Esophagus mucosa (tissue), 1 donor: ENCODE data around the gene FTSJ1. TPM values are rescaled to one million over a fixed set of nuclear protein-coding genes. Genes with fewer than 3 reads are reported as not detected.
"Not testable (repeated sequence)": the region's sequence is repeated elsewhere in the genome, so short reads cannot be mapped to it uniquely, and the experiment has no call there.

Experiments used
- ATAC-seq: fragments of 200-7000 bp; cut with Tn5 transposase; one replicate; pipeline ENCODE4 v1.9.1; 2020
- total RNA-seq: library from RNA; stranded (reverse); gene quantifications from one replicate; pipeline ENCODE4 v1.2.4, GENCODE V29; 2023
- donor health status: DM: yes; HTN: yes; CAD: no.

FTSJ1 gene, protein sequence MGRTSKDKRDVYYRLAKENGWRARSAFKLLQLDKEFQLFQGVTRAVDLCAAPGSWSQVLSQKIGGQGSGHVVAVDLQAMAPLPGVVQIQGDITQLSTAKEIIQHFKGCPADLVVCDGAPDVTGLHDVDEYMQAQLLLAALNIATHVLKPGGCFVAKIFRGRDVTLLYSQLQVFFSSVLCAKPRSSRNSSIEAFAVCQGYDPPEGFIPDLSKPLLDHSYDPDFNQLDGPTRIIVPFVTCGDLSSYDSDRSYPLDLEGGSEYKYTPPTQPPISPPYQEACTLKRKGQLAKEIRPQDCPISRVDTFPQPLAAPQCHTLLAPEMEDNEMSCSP
- total RNA-seq, result 33.8 TPM

- ATAC-seq, result peak; percentile 92
These were observed at the start of gene FTSJ1 for GRCh38 chrX:48475774-48476577. Gene FTSJ1 (plus strand): TSS chrX:48476199. CDS start chrX:48478048, 1,849 bp downstream.

- ATAC-seq, result peak; percentile 55
These were observed 48.8 kb upstream of the FTSJ1 start for GRCh38 chrX:48427027-48427716.

DNA sequence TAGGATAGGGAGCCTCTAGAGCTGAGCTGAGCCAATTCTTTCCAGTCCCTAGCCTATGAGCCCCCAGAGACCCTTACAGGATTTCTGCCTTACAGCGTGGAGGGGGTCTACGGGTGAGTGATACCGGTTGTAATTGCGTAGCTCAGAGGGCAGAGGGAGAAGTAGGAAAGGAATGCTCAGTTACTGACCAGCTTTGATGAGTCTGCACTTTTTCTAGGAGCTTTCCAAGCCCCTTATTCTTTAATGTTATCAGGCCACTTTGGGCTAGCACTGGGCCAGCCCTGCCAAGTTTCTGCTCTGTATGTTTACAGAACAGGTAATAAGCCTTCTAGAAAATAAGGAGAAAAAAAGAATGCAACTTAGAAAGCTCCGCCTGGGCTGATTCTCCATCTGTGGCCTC is 46.4 kb upstream of the FTSJ1 start:
- ATAC-seq, result not testable (repeated sequence)

GRCh38 chrX:48430166-48430565 is 45.8 kb upstream of the FTSJ1 start:
- ATAC-seq, result not testable (repeated sequence)

- not testable (repeated sequence) for ATAC-seq
These were observed 42.3 kb upstream of the FTSJ1 start for GRCh38 chrX:48433713-48434112.

- not testable (repeated sequence) for ATAC-seq
These were observed 28.8 kb upstream of the FTSJ1 start for GRCh38 chrX:48447201-48447600.

DNA sequence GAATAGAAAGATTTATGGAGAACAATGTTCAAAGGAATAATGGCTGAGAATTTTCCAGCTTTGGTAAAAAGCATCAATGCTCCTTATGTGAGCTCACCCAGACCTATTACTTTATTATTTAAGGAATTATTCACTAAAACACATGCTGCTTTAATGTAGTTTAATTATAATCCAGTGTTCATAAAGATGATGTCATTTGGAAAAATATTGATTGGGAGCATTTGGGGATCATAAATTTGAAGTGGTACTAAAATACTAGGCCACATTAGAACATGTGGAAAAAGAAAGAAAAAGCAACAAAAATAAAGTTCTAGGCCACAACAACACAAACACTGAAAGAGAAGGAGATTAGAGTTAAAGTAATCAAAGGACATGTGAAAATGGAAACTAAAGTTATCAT is 25.9 kb upstream of the FTSJ1 start:
- ATAC-seq, result no peak

- ATAC-seq, result no peak
These were observed 24.3 kb upstream of the FTSJ1 start for GRCh38 chrX:48451708-48452107.

GRCh38 chrX:48456628-48457331 is 19.2 kb upstream of the FTSJ1 start:
- ATAC-seq, result no peak

DNA sequence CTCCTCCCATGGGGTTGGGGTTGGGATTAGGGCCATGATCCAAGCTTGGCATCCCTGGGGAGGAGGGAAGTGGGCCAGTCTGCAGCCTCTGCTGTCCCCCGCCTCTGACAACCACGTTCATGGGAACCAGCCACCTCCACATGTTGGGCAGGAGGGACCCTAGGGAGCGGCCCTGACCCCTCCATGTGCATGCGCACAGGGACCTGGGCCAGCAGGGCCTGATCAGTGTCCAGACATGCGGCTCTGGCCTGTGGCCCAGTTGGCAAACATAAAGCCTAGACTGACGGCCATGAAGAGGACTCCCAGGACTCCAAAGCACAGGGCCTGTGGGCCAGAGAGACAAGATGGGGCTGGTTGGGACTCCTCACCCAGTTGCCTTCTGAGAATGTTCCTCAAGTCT is 17.3 kb upstream of the FTSJ1 start:
- ATAC-seq, result no peak

DNA sequence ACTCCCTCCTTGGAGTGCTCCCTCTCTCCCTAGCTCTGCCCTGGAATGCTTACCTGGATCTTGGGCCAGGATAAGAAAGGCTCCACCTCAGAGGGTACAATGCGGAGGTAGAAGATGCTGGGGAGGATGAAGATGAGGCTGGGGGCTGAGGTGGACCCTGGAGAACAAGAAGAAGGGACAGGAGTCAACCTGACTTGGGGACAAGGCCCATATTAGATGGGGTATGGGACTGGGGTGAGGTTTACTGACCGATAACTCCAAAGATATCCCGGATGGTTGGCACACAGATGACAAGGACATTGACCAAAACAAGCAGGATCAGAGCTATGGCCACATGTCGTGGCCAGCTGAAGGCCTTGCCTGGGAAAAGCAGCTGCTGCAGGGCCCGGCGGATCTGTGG is 16.5 kb upstream of the FTSJ1 start:
- ATAC-seq, result no peak

DNA sequence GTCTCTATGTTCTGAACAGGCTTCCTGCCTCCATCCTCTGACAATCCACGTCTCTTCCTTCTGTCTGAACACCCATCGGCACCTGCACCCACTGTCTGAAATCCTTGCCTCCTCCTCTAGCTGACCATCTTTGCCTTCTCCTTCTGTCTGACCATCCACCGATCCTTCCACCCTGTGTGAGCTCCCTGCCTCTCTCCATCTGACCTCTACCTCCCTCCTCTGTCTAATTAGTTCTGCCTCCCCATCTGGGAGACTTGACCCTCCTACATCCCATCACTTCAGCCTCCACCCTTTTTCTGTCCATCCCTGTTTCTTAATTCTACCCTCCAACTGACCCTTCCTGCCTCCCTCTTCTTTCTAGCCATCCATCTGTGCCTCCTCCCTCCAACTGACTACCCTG is 16.0 kb upstream of the FTSJ1 start:
- no peak for ATAC-seq

DNA sequence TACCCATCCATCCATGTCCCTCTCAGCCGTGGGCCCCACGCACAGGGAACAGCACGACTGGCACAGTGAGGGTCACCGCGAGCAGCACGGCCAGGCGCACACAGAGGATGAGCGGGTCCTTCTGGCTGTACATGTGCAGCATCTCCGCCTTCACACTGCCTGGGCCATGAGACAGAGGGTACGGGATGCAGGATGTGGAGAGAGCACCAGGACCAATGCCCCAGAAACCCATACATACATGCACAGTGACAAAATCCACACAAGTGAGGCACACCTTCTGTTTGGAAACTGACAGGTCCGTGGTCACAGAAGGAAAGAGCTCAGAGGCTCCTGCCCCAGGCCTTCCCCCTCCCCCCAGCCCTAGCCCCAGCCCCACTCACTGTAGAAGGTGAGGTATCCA is 15.4 kb upstream of the FTSJ1 start:
- ATAC-seq, result no peak

GRCh38 chrX:48461830-48462229 is 14.2 kb upstream of the FTSJ1 start:
- peak; percentile 79 for ATAC-seq

DNA sequence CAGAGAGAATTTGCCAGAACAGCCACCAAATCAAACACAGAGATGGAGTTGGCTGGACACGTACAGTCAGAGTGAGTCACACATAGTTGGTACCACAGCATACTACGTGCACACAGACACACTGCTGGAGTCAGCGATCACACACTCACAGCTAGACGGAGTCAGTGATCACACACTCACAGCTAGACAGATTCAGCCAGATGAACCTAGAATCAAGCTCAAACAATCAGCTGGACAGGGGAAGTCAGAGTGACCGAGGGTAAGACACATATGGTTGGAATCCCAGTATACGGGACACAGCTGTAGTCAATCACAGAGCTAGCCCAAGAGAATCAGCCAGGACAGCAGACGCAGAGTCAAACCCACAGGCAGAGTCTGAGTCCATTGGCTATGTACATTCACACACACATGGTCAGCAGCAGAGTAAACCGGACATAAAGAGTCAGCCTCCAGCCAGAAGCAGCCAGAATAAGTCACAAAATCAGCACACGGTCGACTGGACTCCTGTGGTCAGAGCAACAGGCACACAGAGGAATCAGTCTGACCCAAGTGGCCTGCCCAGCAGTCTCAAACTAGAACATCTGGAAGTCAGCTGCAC is 10.6 kb upstream of the FTSJ1 start:
- ATAC-seq, result peak; percentile 67

DNA sequence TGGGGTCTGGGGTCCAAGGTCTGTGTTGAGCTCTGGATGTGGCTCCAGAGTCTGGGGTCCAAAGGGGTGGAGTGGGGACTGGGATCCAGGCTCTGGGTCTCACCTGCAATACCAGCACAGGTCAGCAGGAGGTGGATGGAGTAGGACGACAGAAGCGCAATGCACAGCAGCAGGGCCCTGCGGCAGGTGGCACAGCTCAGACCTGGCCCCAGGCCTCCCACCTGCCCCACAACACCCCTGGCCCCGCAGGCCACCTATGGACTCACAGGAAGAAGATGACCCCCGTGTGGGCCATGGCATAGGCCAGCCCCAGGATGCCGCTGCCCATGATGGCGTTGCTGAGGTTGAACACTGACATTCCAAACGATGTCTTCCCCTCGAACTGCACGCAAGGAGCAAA is 9.3 kb upstream of the FTSJ1 start:
- no peak for ATAC-seq

DNA sequence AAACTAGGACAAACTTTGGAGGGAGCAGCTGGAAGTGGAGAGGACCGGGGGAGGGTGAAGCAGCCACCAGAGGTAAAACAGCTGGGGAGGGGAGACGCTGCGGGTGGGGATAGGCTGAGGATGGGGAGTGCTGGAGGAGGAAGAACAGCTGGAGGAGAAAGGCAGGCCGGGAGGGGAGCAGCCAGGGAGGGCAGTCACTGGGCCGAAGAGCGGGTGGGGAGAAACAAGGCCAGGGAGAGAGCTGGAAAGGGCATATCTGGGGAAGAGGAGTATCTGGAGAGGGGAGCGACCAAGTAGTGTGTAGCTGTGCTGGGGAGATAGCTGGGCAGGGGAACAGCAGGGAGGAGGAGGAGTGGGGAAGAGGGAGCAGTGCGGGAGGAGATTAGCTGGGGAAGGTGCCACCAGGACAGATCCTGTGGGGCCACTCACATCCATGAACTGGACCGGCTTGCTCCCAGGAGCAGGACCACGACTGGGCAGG is 8.7 kb upstream of the FTSJ1 start:
- ATAC-seq, result no peak

DNA sequence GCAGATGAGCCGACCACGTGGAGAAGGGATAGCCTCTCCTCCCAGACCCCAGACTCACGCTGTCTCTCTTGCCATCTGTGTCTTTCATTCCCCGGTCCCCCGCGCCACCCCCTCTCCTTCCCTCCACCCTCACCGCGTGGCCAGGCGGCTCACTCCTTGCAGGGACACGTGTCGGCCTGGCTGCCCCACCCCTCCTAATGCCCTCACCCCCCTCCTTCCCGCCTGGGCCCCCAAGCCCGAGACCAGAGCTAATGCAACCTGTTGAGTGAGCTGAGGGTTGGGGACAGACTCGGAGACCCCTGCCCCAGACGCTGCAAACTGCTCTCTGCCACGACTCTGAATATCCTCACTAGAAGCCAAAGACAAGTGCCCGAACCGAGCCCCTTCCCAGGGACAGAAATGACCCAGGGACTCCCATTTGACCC is 7.7 kb upstream of the FTSJ1 start:
- peak; percentile 21 for ATAC-seq

DNA sequence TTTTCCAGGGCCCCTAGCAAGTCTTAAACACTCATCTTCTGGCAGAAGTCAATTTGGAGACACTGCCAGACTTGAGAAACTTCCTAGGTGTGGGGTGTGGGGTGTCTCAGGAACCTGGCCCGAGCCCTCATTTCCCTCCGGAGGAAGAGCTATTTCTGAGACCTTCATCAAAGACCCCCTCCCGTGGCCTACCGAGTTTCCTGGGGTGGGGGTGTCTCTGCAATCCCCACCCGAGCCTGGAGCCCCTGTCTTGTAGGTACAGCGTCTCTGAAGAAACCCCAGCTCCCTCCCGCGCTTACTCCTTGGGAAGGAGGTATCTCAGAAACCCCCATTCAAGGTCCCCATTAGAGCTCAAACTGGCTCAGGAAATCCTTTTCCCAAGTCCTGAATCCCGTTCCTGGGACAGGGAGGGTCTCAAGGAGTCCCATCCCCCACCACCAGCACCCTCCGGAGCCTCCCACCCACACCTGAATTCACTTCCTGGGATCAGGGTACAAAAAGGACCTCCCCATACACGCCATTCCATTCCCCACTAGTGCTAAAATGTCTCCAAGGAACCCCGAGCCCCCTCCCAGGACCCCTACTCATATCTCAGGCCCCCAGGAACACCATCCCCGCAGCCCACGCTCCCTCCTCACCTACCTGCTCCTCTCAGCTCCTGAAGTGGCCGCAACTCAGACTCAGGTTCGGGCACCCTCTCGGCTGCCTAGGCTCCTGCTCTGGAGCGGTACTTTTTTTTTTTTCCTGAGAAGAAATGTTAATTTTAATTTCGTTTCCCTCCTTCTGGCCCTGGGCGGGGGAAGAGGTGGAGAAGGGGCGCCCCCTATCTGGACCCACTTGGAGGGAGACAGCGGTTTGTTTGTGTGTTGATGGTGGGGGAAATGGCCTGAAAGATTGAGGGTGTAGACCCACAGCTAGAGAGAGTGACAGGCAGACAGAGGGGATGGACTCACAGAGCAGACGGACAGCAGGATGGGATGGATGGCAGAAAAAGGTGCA is 7.0 kb upstream of the FTSJ1 start:
- ATAC-seq, result no peak

DNA sequence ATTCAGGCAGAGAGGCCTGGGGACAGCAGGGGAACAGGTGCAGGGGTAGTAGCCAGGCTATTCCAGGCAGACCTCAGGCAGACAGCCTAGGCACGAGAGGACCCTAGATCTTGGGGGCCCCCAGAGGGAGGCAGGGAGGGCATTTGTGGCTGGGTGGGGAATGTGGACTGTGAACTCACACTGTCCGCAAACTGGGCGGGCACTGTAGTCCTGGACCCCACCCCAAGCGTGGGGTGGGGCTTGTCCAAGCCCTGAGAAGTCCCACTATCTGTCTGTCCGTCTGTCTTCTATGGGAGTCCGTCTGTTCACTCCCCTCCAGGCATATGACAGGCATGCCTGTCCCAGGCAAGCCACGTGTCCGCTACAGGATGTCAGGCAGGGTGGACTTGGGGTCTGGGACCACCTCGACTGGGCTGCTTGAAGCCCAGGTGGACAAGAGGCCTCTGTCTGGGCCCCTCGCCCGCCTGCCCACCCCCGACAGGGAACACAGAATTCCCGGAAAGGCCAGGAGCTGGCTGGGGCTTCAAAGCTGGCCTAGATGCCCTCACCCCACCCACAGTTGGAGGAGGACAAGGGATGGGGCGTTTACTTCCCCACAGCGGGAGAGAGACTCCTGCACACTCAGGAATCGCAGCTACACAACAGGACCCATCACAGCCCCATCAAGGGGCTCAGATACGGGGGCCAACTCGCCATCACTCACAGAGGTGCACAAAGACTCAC is 5.7 kb upstream of the FTSJ1 start, which contains the start of gene SLC38A5:
SLC38A5 (minus strand) TSS at position 151 of the 723 bp plus-strand sequence. CDS start 2,336 bp downstream, outside the sequence.
- ATAC-seq, result no peak
